ENCODE data around the gene CHRNG. TPM values are rescaled to one million over a fixed set of nuclear protein-coding genes. Genes with fewer than 3 reads are reported as not detected.
"Not testable (repeated sequence)": the region's sequence is repeated elsewhere in the genome, so short reads cannot be mapped to it uniquely, and the experiment has no call there.

Gene CHRNG
- total RNA-seq, 1 donor from 2014 or later = 0.87 TPM

GRCh38 chr2:232567721-232568120 lies 28.2 kb downstream of the CHRNG start:
- DNase-seq (ENCODE audit: extremely low spot score, unreplicated experiment) = no peak
- Mint-ChIP-seq H3K27ac (no peak overlapping the region), H3K9me3 (no peaks in the 10 kb centered on the region), H3K4me1 (ENCODE audit: unreplicated experiment) (no peaks in the 10 kb centered on the region), H3K4me3 (no peak overlapping the region), H3K36me3 (peaks cover 53% of the 10 kb centered on the region), H3K27me3 (no peaks in the 10 kb centered on the region)
- no peak for TF ChIP-seq CTCF (conservative IDR thresholded peaks at IDR 0.05)

GRCh38 chr2:232568161-232568560 lies 28.7 kb downstream of the CHRNG start:
- Mint-ChIP-seq H3K27ac (no peak overlapping the region), H3K9me3 (no peaks in the 10 kb centered on the region), H3K4me1 (ENCODE audit: unreplicated experiment) (no peaks in the 10 kb centered on the region), H3K36me3 (peaks cover 53% of the 10 kb centered on the region), H3K4me3 (no peak overlapping the region), H3K27me3 (no peaks in the 10 kb centered on the region)
- DNase-seq (ENCODE audit: extremely low spot score, unreplicated experiment) = no peak
- TF ChIP-seq CTCF (conservative IDR thresholded peaks at IDR 0.05) = no peak

GRCh38 chr2:232569541-232569940 lies 30.0 kb downstream of the CHRNG start:
- H3K4me1 Mint-ChIP-seq (ENCODE audit: unreplicated experiment) = no peaks in the 10 kb centered on the region
- no peak for DNase-seq (ENCODE audit: extremely low spot score, unreplicated experiment)
- no peaks in the 10 kb centered on the region for H3K9me3 Mint-ChIP-seq
- no peaks in the 10 kb centered on the region for H3K27me3 Mint-ChIP-seq
- no peak for TF ChIP-seq CTCF (conservative IDR thresholded peaks at IDR 0.05)
- H3K36me3 Mint-ChIP-seq = peaks cover 50% of the 10 kb centered on the region
- no peak overlapping the region for H3K27ac Mint-ChIP-seq
- H3K4me3 Mint-ChIP-seq = no peak overlapping the region

- not testable (repeated sequence) for DNase-seq (ENCODE audit: extremely low spot score, unreplicated experiment); H3K4me1 Mint-ChIP-seq (ENCODE audit: unreplicated experiment); H3K27ac Mint-ChIP-seq; H3K27me3 Mint-ChIP-seq; H3K9me3 Mint-ChIP-seq; H3K4me3 Mint-ChIP-seq
- peaks cover 43% of the 10 kb centered on the region for H3K36me3 Mint-ChIP-seq
Measured at GRCh38 chr2:232570481-232570880, 31.0 kb downstream of the CHRNG start.

GRCh38 chr2:232571026-232571474 lies 31.6 kb downstream of the CHRNG start:
- no peaks in the 10 kb centered on the region for H3K4me1 Mint-ChIP-seq (ENCODE audit: unreplicated experiment)
- no peak for TF ChIP-seq CTCF (conservative IDR thresholded peaks at IDR 0.05)
- no peak overlapping the region for H3K27ac Mint-ChIP-seq
- H3K4me3 Mint-ChIP-seq = no peak overlapping the region
- DNase-seq (ENCODE audit: extremely low spot score, unreplicated experiment) = no peak
- peaks cover 41% of the 10 kb centered on the region for H3K36me3 Mint-ChIP-seq
- no peaks in the 10 kb centered on the region for H3K27me3 Mint-ChIP-seq
- H3K9me3 Mint-ChIP-seq = no peaks in the 10 kb centered on the region

GRCh38 chr2:232573042-232573441 lies 33.5 kb downstream of the CHRNG start:
- no peak for TF ChIP-seq CTCF (conservative IDR thresholded peaks at IDR 0.05)
- no peak for DNase-seq (ENCODE audit: extremely low spot score, unreplicated experiment)
- no peaks in the 10 kb centered on the region for H3K9me3 Mint-ChIP-seq

More at GRCh38 chr2:232573042-232573441, 33.5 kb downstream of the CHRNG start:
- H3K36me3 Mint-ChIP-seq = peaks cover 29% of the 10 kb centered on the region
- no peaks in the 10 kb centered on the region for H3K4me1 Mint-ChIP-seq (ENCODE audit: unreplicated experiment)
- no peaks in the 10 kb centered on the region for H3K27me3 Mint-ChIP-seq
- no peak overlapping the region for H3K4me3 Mint-ChIP-seq
- no peak overlapping the region for H3K27ac Mint-ChIP-seq
